ENCODE measurements around the gene EFCAB11. TPM values are rescaled to one million over a fixed set of nuclear protein-coding genes. Genes with fewer than 3 reads are reported as not detected.

EFCAB11 gene
- total and polyA plus RNA-seq, 2 of the 8 experiments (the other 6 are each of a cell fraction or from before 2014, with no cell fraction given) = 6.8 to 12.8 TPM

GRCh38 chr14:89921346-89921745 is 33.2 kb downstream of the EFCAB11 start:
- H3K36me3 ChIP-seq (ENCODE audit: control insufficient read depth in 2 of 4, insufficient read depth in 4 of 4, low read length in 3 of 4) = no peaks in the 10 kb centered on the region; a peak in 1 of 8 replicates
- H3K56ac ChIP-seq (replicated peaks; ENCODE audit: insufficient read length, low read depth, low read length) = no peak overlapping the region
- H3K23ac ChIP-seq (ENCODE audit: insufficient read length) = no peak overlapping the region
- H3K9ac ChIP-seq (replicated peaks in 1 of 4; ENCODE audit: extremely low read depth in 1 of 4, low read depth in 3 of 4, low read length in 3 of 4) = no peak overlapping the region
- H3K27me3 ChIP-seq (replicated peaks in 1 of 4; ENCODE audit: control insufficient read depth in 3 of 4, extremely low read depth in 1 of 4, insufficient read depth in 3 of 4, low read length in 3 of 4) = no peaks in the 10 kb centered on the region
- no peak overlapping the region for H3K14ac ChIP-seq (ENCODE audit: insufficient read length)
- no peak overlapping the region for H3K4me3 ChIP-seq (ENCODE audit: extremely low read depth in 1 of 4, insufficient read depth in 2 of 4, low read depth in 3 of 4, low read length in 4 of 4)
- H2BK5ac ChIP-seq (ENCODE audit: low read depth, low read length) = no peak overlapping the region
- H3K9me3 ChIP-seq (ENCODE audit: insufficient read depth in 2 of 2, low read depth in 1 of 2, low read length in 1 of 2) = no peaks in the 10 kb centered on the region
- FAIRE-seq = no peak
- 90% methylated on average over 3 of the region's 3 CpGs; no CpG with 5 or more reads in 1 of the 2 experiments for WGBS, 2 experiments (ENCODE audit: extremely low coverage in 1 of 2, insufficient coverage in 1 of 2, insufficient read length in 1 of 2, insufficient replicate concordance in 2 of 2, low coverage in 1 of 2, low lambda C conversion rate in 2 of 2, missing lambda C conversion rate in 1 of 2)
- ChIA-PET POLR2A (ENCODE audit: partially characterized antibody) (no interaction called here), CTCF (ENCODE audit: partially characterized antibody) (interaction anchor here (0.6 to 2.0 kb wide), 2 partner anchors 18 to 1984 kb away, joined by 4 to 5 read pairs; no protein-coding TSS in a partner anchor)
- H4K20me1 ChIP-seq (replicated peaks in 1 of 2; ENCODE audit: control insufficient read depth in 1 of 2, insufficient read depth in 2 of 2, low read length in 2 of 2) = no peaks in the 10 kb centered on the region
- H2BK12ac ChIP-seq (ENCODE audit: low read depth, low read length) = no peak overlapping the region
- H4K8ac ChIP-seq (ENCODE audit: extremely low read depth, insufficient read depth, low read length) = no peak overlapping the region
- H3K4me2 ChIP-seq (ENCODE audit: insufficient read depth in 1 of 2, low read depth in 2 of 2, low read length in 2 of 2) = no peak overlapping the region
- H3K18ac ChIP-seq (ENCODE audit: extremely low read depth, low read length) = no peak overlapping the region
- H3K27ac ChIP-seq (ENCODE audit: low read depth, low read length) = no peak overlapping the region
- no peak overlapping the region for H2BK120ac ChIP-seq (replicated peaks; ENCODE audit: low read depth, low read length)
- H4K5ac ChIP-seq (ENCODE audit: insufficient read length, low read depth, low read length) = no peak overlapping the region
- no peak overlapping the region for H2BK15ac ChIP-seq (ENCODE audit: low read length)
- no peaks in the 10 kb centered on the region for H3K79me2 ChIP-seq (ENCODE audit: control insufficient read depth in 1 of 2, insufficient read depth in 2 of 2, low read length in 2 of 2)
- no peaks in the 10 kb centered on the region; the same call in 1 of the 2 replicates for H3K23me2 ChIP-seq (ENCODE audit: low read depth, low read length)
- no peak overlapping the region for H2AK5ac ChIP-seq (ENCODE audit: low read depth, low read length)
- no peak overlapping the region for H2BK20ac ChIP-seq (ENCODE audit: low read length)
- no peaks in the 10 kb centered on the region; a peak in 1 of 7 replicates for H3K4me1 ChIP-seq (replicated peaks in 1 of 4; ENCODE audit: control insufficient read depth in 3 of 4, insufficient read depth in 4 of 4, low read length in 3 of 4)
- no peaks in the 10 kb centered on the region for H3K79me1 ChIP-seq (ENCODE audit: low read depth, low read length)
- no peak overlapping the region for H3K4ac ChIP-seq (replicated peaks; ENCODE audit: insufficient read length, low read depth, low read length)
- H2AFZ ChIP-seq (ENCODE audit: low read length) = no peak overlapping the region
- no peak overlapping the region for H4K91ac ChIP-seq (replicated peaks; ENCODE audit: insufficient read length, low read length)
- no peak for DNase-seq (ENCODE audit: low read depth in 1 of 2, low spot score in 2 of 2)
- no peak for TF ChIP-seq MAFK (IDR thresholded peaks at IDR 0.05; ENCODE audit: low read depth, low read length)
- TF ChIP-seq ASH2L (IDR thresholded peaks at IDR 0.05; ENCODE audit: low read length) = no peak
- no peak for TF ChIP-seq RBBP5 (IDR thresholded peaks at IDR 0.05; ENCODE audit: borderline replicate concordance, low read depth, low read length)
- no peak for TF ChIP-seq BCL11A (IDR thresholded peaks at IDR 0.05; ENCODE audit: low read depth in 2 of 2, low read length in 2 of 2)
- TF ChIP-seq EGR1 (IDR thresholded peaks at IDR 0.05; ENCODE audit: borderline replicate concordance, low read depth, low read length) = no peak
- no peak for TF ChIP-seq HDAC6 (IDR thresholded peaks at IDR 0.05; ENCODE audit: low read depth, low read length)
- no peak for TF ChIP-seq CEBPB (IDR thresholded peaks at IDR 0.05; ENCODE audit: low read depth, low read length)
- TF ChIP-seq SIN3A (conservative IDR thresholded peaks at IDR 0.05 in 1 of 2, IDR thresholded peaks at IDR 0.05 in 1 of 2; ENCODE audit: low read depth in 1 of 2, low read length in 2 of 2) = no peak
- TF ChIP-seq PHF8 (conservative IDR thresholded peaks at IDR 0.05; ENCODE audit: low read depth, low read length) = no peak
- TF ChIP-seq FOSL1 (IDR thresholded peaks at IDR 0.05; ENCODE audit: insufficient read depth, low read depth, low read length) = no peak
- TF ChIP-seq E2F6 (IDR thresholded peaks at IDR 0.05) = no peak
- TF ChIP-seq POU5F1 (IDR thresholded peaks at IDR 0.05; ENCODE audit: low read depth, low read length) = no peak
- no peak for TF ChIP-seq EZH2 (IDR thresholded peaks at IDR 0.05; ENCODE audit: low read depth, low read length, severe bottlenecking)
- TF ChIP-seq SIX5 (IDR thresholded peaks at IDR 0.05; ENCODE audit: low read depth, low read length) = no peak
- no peak for TF ChIP-seq SP1 (IDR thresholded peaks at IDR 0.05; ENCODE audit: low read depth, low read length)
